OCI-LY7 (cell line): Measurements from ENCODE around the gene C22orf23. TPM values are rescaled to one million over a fixed set of nuclear protein-coding genes. Genes with fewer than 3 reads are reported as not detected.

Source experiments
- BruUV-seq: library from RNA; stranded (reverse); fragments of 400-500 nt; replicated peaks from 2 replicates; lab custom pipeline; 2021; lab: Mats Ljungman, UMichigan
- CTCF ChIA-PET: fragments of 300-600 bp; sonication (Branson Sonifier 250); formaldehyde crosslinking; loops from one replicate; lab custom pipeline; 2022; ENCODE audit warnings: antibody characterized with exemption; ENCODE audit not compliant: unreplicated experiment; lab: Charles Lee
- POLR2A ChIA-PET: fragments of 300-600 bp; sonication (Branson Sonifier 250); formaldehyde crosslinking; loops from one replicate; lab custom pipeline; 2022; ENCODE audit warnings: antibody characterized with exemption; lab: Charles Lee
- DNase-seq: peaks from one replicate; pipeline ENCODE4 v3.0.0-alpha.2; 2015; ENCODE audit warnings: low spot score
- H2AFZ ChIP-seq: fragments of 200-600 bp; sonication (generic), shearing (Covaris generic); 2 replicates; pipeline ENCODE4 v1.6.1; 2014; ENCODE audit warnings: mild to moderate bottlenecking, antibody characterized with exemption, low read length, moderate library complexity
- H3K27ac ChIP-seq: fragments of 200-600 bp; sonication (generic); 2 replicates; pipeline ENCODE4 v1.5.1; 2014; ENCODE audit warnings: mixed run types, low read depth, mild to moderate bottlenecking, moderate library complexity, low read length, inconsistent platforms; ENCODE audit not compliant: poor library complexity, severe bottlenecking
- H3K36me3 ChIP-seq: fragments of 200-600 bp; sonication (generic); 2 replicates; pipeline ENCODE4 v1.6.1; 2014; ENCODE audit warnings: mild to moderate bottlenecking, antibody characterized with exemption, low read length, moderate library complexity, mixed read lengths; ENCODE audit not compliant: insufficient read depth
- H3K4me1 ChIP-seq: fragments of 200-600 bp; sonication (generic); 2 replicates; pipeline ENCODE4 v1.5.1; 2014; ENCODE audit warnings: mild to moderate bottlenecking, low read length; ENCODE audit not compliant: insufficient read depth, poor library complexity, severe bottlenecking
- H3K4me2 ChIP-seq: fragments of 200-600 bp; sonication (generic); 2 replicates; pipeline ENCODE4 v1.6.1; 2014; ENCODE audit warnings: mild to moderate bottlenecking, low read length
- H3K4me3 ChIP-seq: fragments of 200-600 bp; sonication (generic); 2 replicates; pipeline ENCODE4 v1.5.1; 2014; ENCODE audit warnings: mild to moderate bottlenecking, low read depth, low read length; ENCODE audit not compliant: poor library complexity, severe bottlenecking
- H3K79me2 ChIP-seq: fragments of 200-600 bp; sonication (generic); 2 replicates; pipeline ENCODE4 v1.6.1; 2016; ENCODE audit warnings: low read depth, mild to moderate bottlenecking, low read length, moderate library complexity, mixed read lengths; ENCODE audit not compliant: insufficient read depth
- H3K9me2 ChIP-seq: fragments of 200-600 bp; sonication (generic); 2 replicates; pipeline ENCODE4 v1.6.1; 2016; ENCODE audit warnings: mild to moderate bottlenecking, low read length, mixed read lengths; ENCODE audit not compliant: insufficient read depth
- H3K9me3 ChIP-seq: fragments of 200-600 bp; sonication (generic); 2 replicates; pipeline ENCODE4 v1.6.1; 2014; ENCODE audit warnings: mild to moderate bottlenecking, mixed run types, low read length, mixed read lengths
- H4K20me1 ChIP-seq: fragments of 200-600 bp; sonication (generic); 2 replicates; pipeline ENCODE4 v1.6.1; 2014; ENCODE audit warnings: mild to moderate bottlenecking, antibody characterized with exemption, low read length, moderate library complexity, mixed read lengths; ENCODE audit not compliant: insufficient read depth
- CTCF ChIP-seq: fragments of 200-600 bp; sonication (generic); conservative IDR thresholded peaks from 2 replicates; pipeline ENCODE4 v1.5.1; 2014; ENCODE audit warnings: mild to moderate bottlenecking, antibody characterized with exemption, low read length, moderate library complexity, mixed read lengths
- EZH2phosphoT487 ChIP-seq: fragments of 200-600 bp; sonication (generic); IDR thresholded peaks from 2 replicates; pipeline ENCODE4 v1.6.1; 2018; ENCODE audit warnings: low read depth, borderline replicate concordance, mild to moderate bottlenecking, mixed run types, antibody characterized with exemption, low read length, moderate library complexity, mixed read lengths
- intact Hi-C: fragments of 100-400 bp; cut with micrococcal nuclease; formaldehyde crosslinking; loops from one replicate; pipeline ENCODE4 v1.10.0; 2022; ENCODE audit not compliant: unreplicated experiment
- total RNA-seq, 2 experiments: library from RNA; depleted of rRNA in 1 of 2; stranded (reverse); fragments of >200 nt in 1 of 2; shearing (Covaris generic) in 1 of 2; gene quantifications; 2 replicates each; pipeline ENCODE4 v1.2.3, GENCODE V29; 2014 to 2022

Gene C22orf23
- total RNA-seq, 2 experiments from 2014 or later, result 0.57 to 1.2 TPM

GRCh38 chr22:37923927-37924326 lies 29.5 kb downstream of the C22orf23 start:
- intact Hi-C loops, result no loop called here

GRCh38 chr22:37922191-37922590 lies 31.2 kb downstream of the C22orf23 start:
- Histone ChIP-seq H3K36me3 (peaks cover 11% of the 10 kb centered on the region; the same call in 1 of the 2 replicates), H3K27ac (no peak overlapping the region), H3K4me2 (no peak overlapping the region), H3K9me2 (no peaks in the 10 kb centered on the region), H3K4me1 (peaks cover 26% of the 10 kb centered on the region), H3K9me3 (no peaks in the 10 kb centered on the region), H3K4me3 (no peak overlapping the region), H4K20me1 (no peaks in the 10 kb centered on the region), H3K79me2 (no peaks in the 10 kb centered on the region), H2AFZ (no peak overlapping the region)
- intact Hi-C loops, result no loop called here
- DNase-seq, result no peak
- ChIA-PET POLR2A (interaction anchor here (0.6 kb wide), 1 partner anchor 37 kb away, joined by 4 read pairs; no protein-coding TSS in a partner anchor), CTCF (no interaction called here)
- BruUV-seq, result no TSS peak
- no peak for TF ChIP-seq EZH2phosphoT487
- no peak for TF ChIP-seq CTCF

More at GRCh38 chr22:37923927-37924326, 29.5 kb downstream of the C22orf23 start:
- no peak overlapping the region for H3K4me3 ChIP-seq
- ChIA-PET CTCF (no interaction called here), POLR2A (interaction anchor here (0.6 kb wide), 1 partner anchor 9 kb away, joined by 3 read pairs; no protein-coding TSS in a partner anchor)
- peaks cover 12% of the 10 kb centered on the region for H3K4me1 ChIP-seq
- peaks cover 10% of the 10 kb centered on the region; the same call in 1 of the 2 replicates for H3K36me3 ChIP-seq
- TF ChIP-seq EZH2phosphoT487 (no peak), CTCF (no peak)
- no peak overlapping the region for H3K4me2 ChIP-seq
- H2AFZ ChIP-seq, result no peak overlapping the region
- no peaks in the 10 kb centered on the region for H4K20me1 ChIP-seq
- no peak overlapping the region for H3K27ac ChIP-seq
- H3K9me3 ChIP-seq, result no peaks in the 10 kb centered on the region
- BruUV-seq, result no TSS peak
- no peaks in the 10 kb centered on the region for H3K9me2 ChIP-seq
- no peak for DNase-seq
- H3K79me2 ChIP-seq, result no peaks in the 10 kb centered on the region

- Histone ChIP-seq H4K20me1 (no peaks in the 10 kb centered on the region), H2AFZ (no peak overlapping the region), H3K36me3 (peaks cover 6% of the 10 kb centered on the region; the same call in 1 of the 2 replicates), H3K4me2 (peak overlapping the region; percentile 13; the same call in 1 of the 2 replicates), H3K79me2 (no peaks in the 10 kb centered on the region), H3K9me3 (no peaks in the 10 kb centered on the region), H3K4me3 (no peak overlapping the region), H3K27ac (no peak overlapping the region), H3K4me1 (peaks cover 26% of the 10 kb centered on the region), H3K9me2 (no peaks in the 10 kb centered on the region)
- BruUV-seq, result no TSS peak
- ChIA-PET CTCF (no interaction called here), POLR2A (interaction anchor here (0.7 kb wide), 2 partner anchors 14 to 292 kb away, joined by 3 to 4 read pairs; no protein-coding TSS in a partner anchor)
- intact Hi-C loops, result no loop called here
- no peak for DNase-seq
- no peak for TF ChIP-seq CTCF
- TF ChIP-seq EZH2phosphoT487, result no peak
Observed at GRCh38 chr22:37920126-37920525, 33.3 kb downstream of the C22orf23 start.
